ENCODE results near the gene PC.

Gene PC

GRCh38 chr11:66856496-66857233 lies 101.5 kb downstream of the PC start, which contains the start of gene LRFN4:
TSS of gene LRFN4 (plus strand) at chr11:66857064. CDS start at chr11:66857745, 681 bp downstream.
- no peaks in the 10 kb centered on the region for H3K27me3 ChIP-seq (ENCODE audit: low read depth, low read length)
- peaks cover 6% of the 10 kb centered on the region in 2 donors for H3K4me1 ChIP-seq (ENCODE audit: control insufficient read depth in 1 of 2, insufficient read depth in 2 of 2, low read length in 2 of 2)
- H3K27ac ChIP-seq (ENCODE audit: low read length), result peak within 1 kb of the TSS; percentile 86
- peak within 1 kb of the TSS; percentile 74 to 87 for H3K4me3 ChIP-seq (ENCODE audit: low read depth in 1 of 2, low read length in 2 of 2)
- H3K9me3 ChIP-seq (ENCODE audit: control insufficient read depth in 1 of 2, low read length in 2 of 2), result no peaks in the 10 kb centered on the region
- H3K36me3 ChIP-seq (ENCODE audit: control insufficient read depth in 1 of 2, insufficient read depth in 2 of 2, low read length in 2 of 2), result peaks cover 0 to 3% of the 10 kb centered on the region in 2 donors

- H3K27ac ChIP-seq (ENCODE audit: low read length), result peak overlapping the region; percentile 86
- peak overlapping the region; percentile 74 to 87 for H3K4me3 ChIP-seq (ENCODE audit: low read depth in 1 of 2, low read length in 2 of 2)
- peaks cover 0 to 3% of the 10 kb centered on the region in 2 donors for H3K36me3 ChIP-seq (ENCODE audit: control insufficient read depth in 1 of 2, insufficient read depth in 2 of 2, low read length in 2 of 2)
- H3K27me3 ChIP-seq (ENCODE audit: low read depth, low read length), result no peaks in the 10 kb centered on the region
- no peaks in the 10 kb centered on the region for H3K9me3 ChIP-seq (ENCODE audit: control insufficient read depth in 1 of 2, low read length in 2 of 2)
- peaks cover 6% of the 10 kb centered on the region in 2 donors for H3K4me1 ChIP-seq (ENCODE audit: control insufficient read depth in 1 of 2, insufficient read depth in 2 of 2, low read length in 2 of 2)
Observed at GRCh38 chr11:66855574-66856495, 102.3 kb downstream of the PC start.

GRCh38 chr11:66854729-66855211 lies 103.4 kb downstream of the PC start:
- no peak overlapping the region for H3K27ac ChIP-seq (ENCODE audit: low read length)

GRCh38 chr11:66854231-66854661 lies 103.9 kb downstream of the PC start:
- no peak overlapping the region for H3K27ac ChIP-seq (ENCODE audit: low read length)
- H3K4me3 ChIP-seq (ENCODE audit: low read depth in 1 of 2, low read length in 2 of 2), result no peak overlapping the region
- peaks cover 6% of the 10 kb centered on the region in 2 donors for H3K4me1 ChIP-seq (ENCODE audit: control insufficient read depth in 1 of 2, insufficient read depth in 2 of 2, low read length in 2 of 2)
- H3K27me3 ChIP-seq (ENCODE audit: low read depth, low read length), result no peaks in the 10 kb centered on the region
- H3K36me3 ChIP-seq (ENCODE audit: control insufficient read depth in 1 of 2, insufficient read depth in 2 of 2, low read length in 2 of 2), result peaks cover 0 to 3% of the 10 kb centered on the region in 2 donors
- no peaks in the 10 kb centered on the region for H3K9me3 ChIP-seq (ENCODE audit: control insufficient read depth in 1 of 2, low read length in 2 of 2)

More at GRCh38 chr11:66854729-66855211, 103.4 kb downstream of the PC start:
- H3K9me3 ChIP-seq (ENCODE audit: control insufficient read depth in 1 of 2, low read length in 2 of 2), result no peaks in the 10 kb centered on the region
- H3K4me1 ChIP-seq (ENCODE audit: control insufficient read depth in 1 of 2, insufficient read depth in 2 of 2, low read length in 2 of 2), result peaks cover 6% of the 10 kb centered on the region in 2 donors
- H3K27me3 ChIP-seq (ENCODE audit: low read depth, low read length), result no peaks in the 10 kb centered on the region
- no peak overlapping the region for H3K4me3 ChIP-seq (ENCODE audit: low read depth in 1 of 2, low read length in 2 of 2)
- peaks cover 0 to 3% of the 10 kb centered on the region in 2 donors for H3K36me3 ChIP-seq (ENCODE audit: control insufficient read depth in 1 of 2, insufficient read depth in 2 of 2, low read length in 2 of 2)

GRCh38 chr11:66853242-66854229 lies 104.6 kb downstream of the PC start:
- no peak overlapping the region for H3K4me3 ChIP-seq (ENCODE audit: low read depth in 1 of 2, low read length in 2 of 2)
- no peaks in the 10 kb centered on the region for H3K27me3 ChIP-seq (ENCODE audit: low read depth, low read length)
- H3K4me1 ChIP-seq (ENCODE audit: control insufficient read depth in 1 of 2, insufficient read depth in 2 of 2, low read length in 2 of 2), result peaks cover 6% of the 10 kb centered on the region in 2 donors
- no peaks in the 10 kb centered on the region for H3K9me3 ChIP-seq (ENCODE audit: control insufficient read depth in 1 of 2, low read length in 2 of 2)
- no peak overlapping the region for H3K27ac ChIP-seq (ENCODE audit: low read length)
- peaks cover 0 to 3% of the 10 kb centered on the region in 2 donors for H3K36me3 ChIP-seq (ENCODE audit: control insufficient read depth in 1 of 2, insufficient read depth in 2 of 2, low read length in 2 of 2)

- no peak overlapping the region for H3K4me3 ChIP-seq (ENCODE audit: low read depth in 1 of 2, low read length in 2 of 2)
- H3K27me3 ChIP-seq (ENCODE audit: low read depth, low read length), result no peaks in the 10 kb centered on the region
- H3K27ac ChIP-seq (ENCODE audit: low read length), result no peak overlapping the region
- H3K9me3 ChIP-seq (ENCODE audit: control insufficient read depth in 1 of 2, low read length in 2 of 2), result no peaks in the 10 kb centered on the region
- peaks cover 6% of the 10 kb centered on the region in 2 donors for H3K4me1 ChIP-seq (ENCODE audit: control insufficient read depth in 1 of 2, insufficient read depth in 2 of 2, low read length in 2 of 2)
- peaks cover 3 to 6% of the 10 kb centered on the region in 2 donors for H3K36me3 ChIP-seq (ENCODE audit: control insufficient read depth in 1 of 2, insufficient read depth in 2 of 2, low read length in 2 of 2)
Observed at GRCh38 chr11:66852466-66853241, 105.5 kb downstream of the PC start.

- no peaks in the 10 kb centered on the region for H3K27me3 ChIP-seq (ENCODE audit: low read depth, low read length)
- H3K4me3 ChIP-seq (ENCODE audit: low read depth in 1 of 2, low read length in 2 of 2), result no peak overlapping the region
- H3K9me3 ChIP-seq (ENCODE audit: control insufficient read depth in 1 of 2, low read length in 2 of 2), result no peaks in the 10 kb centered on the region
- H3K36me3 ChIP-seq (ENCODE audit: control insufficient read depth in 1 of 2, insufficient read depth in 2 of 2, low read length in 2 of 2), result peaks cover 4 to 12% of the 10 kb centered on the region in 2 donors
- no peak overlapping the region for H3K27ac ChIP-seq (ENCODE audit: low read length)
- peaks cover 6% of the 10 kb centered on the region in 2 donors for H3K4me1 ChIP-seq (ENCODE audit: control insufficient read depth in 1 of 2, insufficient read depth in 2 of 2, low read length in 2 of 2)
Observed at GRCh38 chr11:66851698-66852465, 106.3 kb downstream of the PC start.

GRCh38 chr11:66851239-66851596 lies 107.0 kb downstream of the PC start:
- H3K36me3 ChIP-seq (ENCODE audit: control insufficient read depth in 1 of 2, insufficient read depth in 2 of 2, low read length in 2 of 2), result peaks cover 9 to 19% of the 10 kb centered on the region in 2 donors

GRCh38 chr11:66850588-66851238 lies 107.5 kb downstream of the PC start:
- no peak overlapping the region for H3K27ac ChIP-seq (ENCODE audit: low read length)
- H3K36me3 ChIP-seq (ENCODE audit: control insufficient read depth in 1 of 2, insufficient read depth in 2 of 2, low read length in 2 of 2), result peaks cover 9 to 24% of the 10 kb centered on the region in 2 donors
- no peak overlapping the region for H3K4me3 ChIP-seq (ENCODE audit: low read depth in 1 of 2, low read length in 2 of 2)
- no peaks in the 10 kb centered on the region for H3K9me3 ChIP-seq (ENCODE audit: control insufficient read depth in 1 of 2, low read length in 2 of 2)
- peaks cover 5% of the 10 kb centered on the region in 2 donors for H3K4me1 ChIP-seq (ENCODE audit: control insufficient read depth in 1 of 2, insufficient read depth in 2 of 2, low read length in 2 of 2)
- no peaks in the 10 kb centered on the region for H3K27me3 ChIP-seq (ENCODE audit: low read depth, low read length)

More at GRCh38 chr11:66851239-66851596, 107.0 kb downstream of the PC start:
- Histone ChIP-seq H3K4me3 (ENCODE audit: low read depth in 1 of 2, low read length in 2 of 2) (no peak overlapping the region), H3K27me3 (ENCODE audit: low read depth, low read length) (no peaks in the 10 kb centered on the region), H3K27ac (ENCODE audit: low read length) (no peak overlapping the region), H3K9me3 (ENCODE audit: control insufficient read depth in 1 of 2, low read length in 2 of 2) (no peaks in the 10 kb centered on the region), H3K4me1 (ENCODE audit: control insufficient read depth in 1 of 2, insufficient read depth in 2 of 2, low read length in 2 of 2) (peaks cover 6% of the 10 kb centered on the region in 2 donors)

Measured in muscle layer of duodenum (tissue), 2 donors.